ENCODE results near the gene CSAG3. TPM values are rescaled to one million over a fixed set of nuclear protein-coding genes. Genes with fewer than 3 reads are reported as not detected.
"Not testable (repeated sequence)": the region's sequence is repeated elsewhere in the genome, so short reads cannot be mapped to it uniquely, and the experiment has no call there.

The CSAG3 gene
- polyA plus RNA-seq, 1 donor (not counting 4 experiments of a cell fraction or from before 2014, with no cell fraction given) = not detected

DNA sequence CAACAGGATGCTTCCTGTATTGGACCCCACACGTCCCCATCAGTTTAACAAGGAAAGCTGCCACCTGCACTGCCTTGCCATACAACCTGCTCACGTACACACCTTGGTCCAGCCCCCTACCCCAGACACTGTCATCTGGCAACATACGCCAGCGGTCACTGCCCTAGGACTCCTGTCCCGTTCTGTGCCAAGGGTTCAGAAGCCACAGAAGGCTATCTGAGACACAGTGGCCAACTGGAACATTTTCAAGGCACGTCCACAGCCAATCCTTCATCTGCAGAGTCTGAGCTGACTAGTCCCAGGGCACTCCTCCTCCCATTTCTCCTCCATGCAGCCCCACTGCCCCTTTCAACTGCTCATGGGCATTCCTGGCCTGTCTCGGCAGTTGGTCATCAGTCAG lies 2.6 kb downstream of the CSAG3 start:
- H3K9me1 ChIP-seq (ENCODE audit: control insufficient read depth, extremely low read depth, insufficient read depth, low read length); H3K4me1 ChIP-seq (ENCODE audit: control insufficient read depth, extremely low read depth, insufficient read depth, low read length); H3K79me2 ChIP-seq (ENCODE audit: control insufficient read depth, insufficient read depth, low read length); H3K27me3 ChIP-seq (ENCODE audit: control insufficient read depth, extremely low read depth, insufficient read depth, low read length); FAIRE-seq; H2AFZ ChIP-seq (ENCODE audit: control insufficient read depth, low read length); H3K9me3 ChIP-seq (ENCODE audit: control insufficient read depth, low read depth, low read length); H3K36me3 ChIP-seq (ENCODE audit: control insufficient read depth in 2 of 2, extremely low read depth in 1 of 2, insufficient read depth in 2 of 2, low read length in 2 of 2); H3K27ac ChIP-seq (ENCODE audit: control insufficient read depth, insufficient read depth, low read length); H4K20me1 ChIP-seq (ENCODE audit: control insufficient read depth, extremely low read depth, insufficient read depth, low read length); dilution Hi-C loops (cut with MboI; ENCODE audit: extremely low pct_ligation_motif_present, low sequenced_read_pairs); H3K4me3 ChIP-seq (ENCODE audit: control insufficient read depth in 2 of 3, extremely low read depth in 1 of 3, insufficient read depth in 2 of 3, low read depth in 1 of 3, low read length in 3 of 3); DNase-seq (ENCODE audit: low read depth, low spot score); H3K9ac ChIP-seq (ENCODE audit: control insufficient read depth, extremely low read depth, insufficient read depth, low read length); H3K4me2 ChIP-seq (ENCODE audit: control insufficient read depth, extremely low read depth, insufficient read depth, low read depth, low read length): not testable (repeated sequence)

DNA sequence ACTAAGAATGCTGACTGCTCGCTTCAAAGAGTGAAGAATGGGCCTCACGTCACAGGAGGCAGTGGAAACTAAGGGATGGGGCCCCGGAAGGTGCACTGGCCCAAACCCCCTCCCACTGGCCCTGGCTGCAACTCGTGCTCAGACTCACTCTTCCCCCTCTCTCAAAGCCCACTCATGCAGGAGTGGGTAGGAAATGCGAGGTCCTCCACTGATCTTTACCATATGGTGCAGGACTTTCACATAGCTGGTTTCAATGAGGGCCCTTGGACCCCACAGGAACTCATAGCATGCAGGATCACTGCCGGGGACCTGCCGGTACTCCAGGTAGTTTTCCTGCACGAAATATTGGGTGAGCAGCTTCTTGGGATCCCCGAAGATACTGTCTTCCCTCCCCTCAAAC lies 7.5 kb downstream of the CSAG3 start:
- H3K4me1 ChIP-seq (ENCODE audit: control insufficient read depth, extremely low read depth, insufficient read depth, low read length); FAIRE-seq; dilution Hi-C loops (cut with MboI; ENCODE audit: extremely low pct_ligation_motif_present, low sequenced_read_pairs): not testable (repeated sequence)

DNA sequence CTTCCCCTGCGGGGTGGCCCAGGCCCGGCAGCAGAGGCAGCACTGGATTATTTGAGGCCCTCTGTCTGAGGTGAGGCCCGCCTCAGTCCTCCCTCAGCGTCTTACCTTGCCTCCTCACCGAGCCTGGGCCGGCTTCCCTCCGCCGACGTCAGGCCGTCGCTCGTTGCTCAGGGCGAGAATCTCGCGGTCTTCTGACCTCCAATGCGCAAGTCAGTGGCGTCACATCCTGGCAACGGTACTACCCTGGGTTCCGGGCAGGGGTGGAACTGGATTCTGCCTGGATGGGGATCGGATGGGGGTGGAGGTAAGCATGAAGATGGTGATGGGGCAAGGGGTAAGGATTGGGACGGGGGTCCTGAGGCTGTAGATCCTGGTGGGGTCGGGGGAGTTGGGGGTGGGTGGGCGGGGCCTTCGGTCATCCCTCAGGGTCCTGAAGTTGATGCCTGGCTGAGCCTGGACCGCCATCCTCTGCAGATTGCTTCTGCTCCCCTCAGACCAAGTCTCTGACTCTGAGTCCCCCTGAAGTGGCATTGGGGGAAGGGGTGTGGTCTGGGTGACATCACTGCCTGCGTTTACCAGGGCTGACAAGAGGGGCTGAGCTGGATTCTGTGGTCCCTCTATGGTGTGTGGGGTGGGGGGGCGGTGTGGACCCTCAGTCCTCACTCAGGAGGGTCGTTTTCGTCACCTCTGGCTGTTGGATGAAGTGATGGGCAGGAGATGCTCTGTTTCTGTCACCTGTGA lies 10.7 kb downstream of the CSAG3 start, which contains the start of gene MAGEA6:
Gene MAGEA6 (minus strand): TSS at position 141 of the 741 bp plus-strand sequence. CDS start 2,039 bp downstream, outside the sequence.
- H3K79me2 ChIP-seq (ENCODE audit: control insufficient read depth, insufficient read depth, low read length) = not testable (repeated sequence)

More for the DNA sequence above, 7.5 kb downstream of the CSAG3 start:
- H4K20me1 ChIP-seq (ENCODE audit: control insufficient read depth, extremely low read depth, insufficient read depth, low read length); H3K9me3 ChIP-seq (ENCODE audit: control insufficient read depth, low read depth, low read length); H3K36me3 ChIP-seq (ENCODE audit: control insufficient read depth in 2 of 2, extremely low read depth in 1 of 2, insufficient read depth in 2 of 2, low read length in 2 of 2); H3K9me1 ChIP-seq (ENCODE audit: control insufficient read depth, extremely low read depth, insufficient read depth, low read length); H3K4me2 ChIP-seq (ENCODE audit: control insufficient read depth, extremely low read depth, insufficient read depth, low read depth, low read length); H3K79me2 ChIP-seq (ENCODE audit: control insufficient read depth, insufficient read depth, low read length); H2AFZ ChIP-seq (ENCODE audit: control insufficient read depth, low read length); H3K27ac ChIP-seq (ENCODE audit: control insufficient read depth, insufficient read depth, low read length); H3K9ac ChIP-seq (ENCODE audit: control insufficient read depth, extremely low read depth, insufficient read depth, low read length); H3K27me3 ChIP-seq (ENCODE audit: control insufficient read depth, extremely low read depth, insufficient read depth, low read length); DNase-seq (ENCODE audit: low read depth, low spot score); H3K4me3 ChIP-seq (ENCODE audit: control insufficient read depth in 2 of 3, extremely low read depth in 1 of 3, insufficient read depth in 2 of 3, low read depth in 1 of 3, low read length in 3 of 3): not testable (repeated sequence)

DNA sequence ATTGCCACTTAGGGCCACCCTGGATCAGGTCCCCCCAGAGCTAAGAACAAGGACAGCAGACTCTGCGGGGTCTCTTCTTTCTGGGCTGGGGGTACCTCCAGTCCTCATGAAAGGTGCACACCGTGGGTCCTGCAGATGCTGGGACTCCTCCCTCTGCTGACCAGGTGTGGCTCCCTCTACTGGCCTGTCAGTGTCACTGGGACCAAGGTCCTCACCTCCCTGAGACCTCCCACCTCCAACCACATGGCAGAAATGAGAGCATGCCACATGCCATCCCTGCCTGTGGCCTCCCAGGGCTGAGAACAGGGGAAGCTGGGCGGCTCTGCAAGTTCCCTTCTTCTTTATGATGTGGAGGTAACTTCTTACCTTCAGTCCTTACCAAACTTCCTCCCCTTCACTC lies 28.0 kb downstream of the CSAG3 start:
- H3K27ac ChIP-seq (ENCODE audit: control insufficient read depth, insufficient read depth, low read length); FAIRE-seq; dilution Hi-C loops (cut with MboI; ENCODE audit: extremely low pct_ligation_motif_present, low sequenced_read_pairs): not testable (repeated sequence)

More for the DNA sequence above, 10.7 kb downstream of the CSAG3 start, which contains the start of gene MAGEA6:
- H3K4me3 ChIP-seq (ENCODE audit: control insufficient read depth in 2 of 3, extremely low read depth in 1 of 3, insufficient read depth in 2 of 3, low read depth in 1 of 3, low read length in 3 of 3); H3K9ac ChIP-seq (ENCODE audit: control insufficient read depth, extremely low read depth, insufficient read depth, low read length); H3K4me2 ChIP-seq (ENCODE audit: control insufficient read depth, extremely low read depth, insufficient read depth, low read depth, low read length); H3K4me1 ChIP-seq (ENCODE audit: control insufficient read depth, extremely low read depth, insufficient read depth, low read length); dilution Hi-C loops (cut with MboI; ENCODE audit: extremely low pct_ligation_motif_present, low sequenced_read_pairs); H3K27ac ChIP-seq (ENCODE audit: control insufficient read depth, insufficient read depth, low read length); H3K9me3 ChIP-seq (ENCODE audit: control insufficient read depth, low read depth, low read length); H4K20me1 ChIP-seq (ENCODE audit: control insufficient read depth, extremely low read depth, insufficient read depth, low read length); H3K27me3 ChIP-seq (ENCODE audit: control insufficient read depth, extremely low read depth, insufficient read depth, low read length); H3K36me3 ChIP-seq (ENCODE audit: control insufficient read depth in 2 of 2, extremely low read depth in 1 of 2, insufficient read depth in 2 of 2, low read length in 2 of 2); DNase-seq (ENCODE audit: low read depth, low spot score); FAIRE-seq; H2AFZ ChIP-seq (ENCODE audit: control insufficient read depth, low read length); H3K9me1 ChIP-seq (ENCODE audit: control insufficient read depth, extremely low read depth, insufficient read depth, low read length): not testable (repeated sequence)

More for the DNA sequence above, 28.0 kb downstream of the CSAG3 start:
- not testable (repeated sequence) for H3K36me3 ChIP-seq (ENCODE audit: control insufficient read depth in 2 of 2, extremely low read depth in 1 of 2, insufficient read depth in 2 of 2, low read length in 2 of 2); H3K9me1 ChIP-seq (ENCODE audit: control insufficient read depth, extremely low read depth, insufficient read depth, low read length); H3K9ac ChIP-seq (ENCODE audit: control insufficient read depth, extremely low read depth, insufficient read depth, low read length); H3K27me3 ChIP-seq (ENCODE audit: control insufficient read depth, extremely low read depth, insufficient read depth, low read length); H3K4me2 ChIP-seq (ENCODE audit: control insufficient read depth, extremely low read depth, insufficient read depth, low read depth, low read length); H3K4me1 ChIP-seq (ENCODE audit: control insufficient read depth, extremely low read depth, insufficient read depth, low read length); H4K20me1 ChIP-seq (ENCODE audit: control insufficient read depth, extremely low read depth, insufficient read depth, low read length); H3K79me2 ChIP-seq (ENCODE audit: control insufficient read depth, insufficient read depth, low read length); DNase-seq (ENCODE audit: low read depth, low spot score); H3K9me3 ChIP-seq (ENCODE audit: control insufficient read depth, low read depth, low read length); H2AFZ ChIP-seq (ENCODE audit: control insufficient read depth, low read length); H3K4me3 ChIP-seq (ENCODE audit: control insufficient read depth in 2 of 3, extremely low read depth in 1 of 3, insufficient read depth in 2 of 3, low read depth in 1 of 3, low read length in 3 of 3)

Data from keratinocyte (primary cell).